HG03139 (cell line): ENCODE measurements around the gene CD40LG.

Experiments used
- ATAC-seq: cut with Tn5 transposase; IDR thresholded peaks from one replicate; pipeline ENCODE4 v1.9.1; 2021; ENCODE audit not compliant: unreplicated experiment

Gene CD40LG

GRCh38 chrX:136647677-136648360, at the start of gene CD40LG:
TSS of gene CD40LG (plus strand) at chrX:136648158. CDS start at chrX:136648249, 91 bp downstream.
- no peak for ATAC-seq

DNA sequence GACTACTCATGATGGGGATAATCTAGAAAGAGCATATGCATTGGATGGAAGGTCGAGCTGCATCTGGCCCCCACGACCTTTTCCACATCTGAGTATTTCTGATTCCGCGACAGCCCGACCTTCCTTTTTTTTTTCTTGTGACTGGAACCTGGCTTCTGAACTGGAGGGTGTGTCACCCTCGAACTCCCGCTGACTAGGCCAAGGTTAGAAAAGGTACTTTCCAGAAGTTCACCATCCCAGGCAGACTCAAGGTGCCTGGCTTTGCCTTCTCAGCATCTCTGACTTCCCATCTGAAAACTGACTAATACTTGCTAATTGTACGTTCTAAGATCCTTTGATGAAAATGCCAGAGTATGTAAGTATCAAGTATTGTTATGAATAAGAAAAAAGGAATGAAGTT, 49.3 kb upstream of the CD40LG start:
- ATAC-seq = no peak

DNA sequence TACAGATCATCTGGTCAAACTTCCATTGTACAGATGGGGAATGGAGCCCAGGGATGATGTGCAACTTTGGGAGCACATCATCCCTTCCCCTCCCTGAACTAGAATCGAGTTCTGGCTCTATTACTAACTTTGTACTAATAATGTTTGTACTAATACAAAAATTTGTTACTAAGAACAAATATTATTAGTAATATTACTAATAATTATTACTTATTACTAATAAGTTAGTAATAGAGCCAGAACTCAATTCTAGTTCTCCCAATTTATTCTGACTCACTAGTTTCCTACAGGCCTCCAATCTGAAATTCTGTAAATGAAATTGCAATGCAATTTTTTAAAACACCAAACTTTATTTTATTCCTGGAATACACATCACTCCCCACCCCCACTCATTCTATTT, 47.9 kb upstream of the CD40LG start:
- ATAC-seq = no peak

- ATAC-seq = no peak
Observed at GRCh38 chrX:136607236-136607635, 40.7 kb upstream of the CD40LG start.

DNA sequence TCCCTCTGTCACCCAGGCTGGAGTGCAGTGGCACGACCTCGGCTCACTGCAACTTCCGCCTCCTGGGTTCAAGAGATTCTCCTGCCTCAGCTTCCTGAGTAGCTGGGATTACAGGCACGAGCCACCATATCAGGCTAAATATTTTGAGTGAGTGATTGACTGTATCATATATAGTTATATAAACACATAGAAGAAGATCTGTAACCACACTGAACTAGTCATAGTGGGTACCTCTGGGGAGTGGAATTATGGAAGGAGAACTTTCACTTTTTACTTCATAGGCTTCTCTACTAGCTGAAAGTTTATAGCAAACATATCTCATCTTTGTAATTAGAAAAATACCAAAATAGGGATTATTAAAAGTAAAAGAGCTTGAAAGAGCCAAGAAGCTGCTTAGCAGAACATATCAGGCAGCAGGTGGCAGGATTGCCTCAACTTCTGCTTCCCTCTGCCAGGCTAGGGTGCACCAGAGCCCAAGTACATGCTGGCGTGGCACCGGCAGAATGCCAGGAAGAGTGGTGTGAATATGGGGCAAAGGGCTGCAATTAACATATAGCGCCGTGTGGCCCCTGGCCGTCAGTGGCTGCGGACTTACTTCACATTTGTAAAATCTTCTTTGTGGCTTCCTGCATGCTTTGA, 39.5 kb upstream of the CD40LG start:
- ATAC-seq = no peak

DNA sequence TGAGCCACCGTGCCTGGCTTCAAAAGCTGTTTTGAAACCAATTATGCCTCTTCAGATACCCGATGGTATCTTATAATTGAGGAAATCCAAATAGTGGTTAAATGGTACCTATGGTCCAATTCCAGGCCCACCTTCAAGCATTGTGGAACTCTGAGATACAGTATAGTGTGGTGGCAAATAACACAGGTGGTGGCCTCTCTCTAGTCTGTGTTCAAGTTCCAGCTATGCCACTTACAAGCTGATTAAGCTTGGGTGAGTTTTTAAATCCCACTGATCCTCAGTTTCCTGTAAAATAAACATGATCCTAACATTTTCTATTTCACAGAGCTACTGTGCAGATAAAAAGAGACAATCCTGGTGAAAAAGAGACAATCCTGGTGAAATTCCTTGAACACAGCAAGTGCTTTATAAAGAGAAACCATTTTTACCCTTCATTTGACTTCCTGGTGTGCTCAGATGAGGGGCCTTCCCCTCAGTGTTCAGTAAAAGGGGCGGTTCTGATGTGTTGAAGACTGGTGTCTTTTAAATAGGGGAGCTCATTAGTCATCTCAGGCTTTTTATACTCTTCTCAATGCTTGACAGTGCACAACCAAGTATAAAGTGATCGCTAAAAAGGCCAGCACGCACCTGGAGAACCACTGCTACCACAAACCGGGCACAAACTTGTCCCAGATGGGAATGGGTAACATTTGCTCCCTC, 30.8 kb upstream of the CD40LG start:
- ATAC-seq = no peak

GRCh38 chrX:136619899-136620505, 28.0 kb upstream of the CD40LG start:
- ATAC-seq = no peak

DNA sequence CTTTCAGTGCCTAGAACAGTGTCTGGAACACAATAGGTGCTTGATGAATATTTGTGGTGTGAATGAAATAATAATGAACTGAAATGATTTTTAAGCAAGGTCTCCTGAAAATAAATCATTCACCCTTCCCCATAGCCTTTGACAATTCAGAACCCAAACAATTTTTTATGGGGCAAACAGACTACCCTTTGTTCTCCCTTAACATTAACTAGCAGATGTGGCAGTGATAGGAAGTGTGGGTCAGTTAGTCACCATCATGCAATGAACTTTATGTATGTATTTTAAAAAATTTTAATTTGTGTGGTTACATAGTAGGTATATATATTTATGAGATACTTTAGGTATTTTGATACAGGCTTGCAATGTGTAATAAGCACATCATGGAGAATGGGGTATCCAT, 27.2 kb upstream of the CD40LG start:
- no peak for ATAC-seq

DNA sequence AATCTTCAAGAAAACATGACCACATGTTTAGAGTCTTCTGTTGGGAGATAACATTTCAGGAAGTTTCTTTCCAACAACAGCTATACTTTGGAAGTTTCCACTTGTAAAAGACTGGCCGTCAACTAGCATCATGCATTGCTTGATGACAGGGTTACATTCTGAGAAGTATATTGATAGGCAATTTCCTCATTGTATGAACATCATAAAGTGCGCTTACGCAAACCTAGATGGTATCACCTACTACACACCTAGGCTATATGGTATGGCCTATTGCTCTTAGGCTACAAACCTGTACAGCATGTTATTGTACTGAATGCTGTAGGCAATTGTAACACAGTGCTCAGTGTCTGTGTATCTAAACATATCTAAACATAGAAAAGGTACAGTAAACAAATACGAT, 25.4 kb upstream of the CD40LG start:
- no peak for ATAC-seq

- no peak for ATAC-seq
Observed at GRCh38 chrX:136623396-136623795, 24.6 kb upstream of the CD40LG start.

GRCh38 chrX:136625246-136625645, 22.7 kb upstream of the CD40LG start:
- ATAC-seq = no peak

DNA sequence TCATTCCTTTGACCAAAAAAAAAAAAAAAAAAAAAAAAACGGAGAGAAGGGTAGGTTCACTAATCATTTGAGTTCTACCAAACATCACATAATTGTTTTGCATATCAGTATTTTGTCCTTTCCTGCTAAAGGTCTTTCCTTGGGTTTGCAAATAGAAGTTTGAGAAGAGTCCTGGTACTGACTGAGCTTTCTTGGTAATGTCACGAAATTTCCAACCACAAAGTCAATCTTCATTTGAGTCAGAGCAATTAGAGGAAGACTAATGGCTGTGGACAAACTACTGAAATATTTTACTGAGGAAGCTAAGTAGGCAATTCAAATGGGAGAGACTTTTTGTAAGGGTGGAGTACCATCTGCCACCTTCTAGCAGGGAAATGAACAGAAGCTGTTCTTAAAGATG, 21.7 kb upstream of the CD40LG start:
- no peak for ATAC-seq

DNA sequence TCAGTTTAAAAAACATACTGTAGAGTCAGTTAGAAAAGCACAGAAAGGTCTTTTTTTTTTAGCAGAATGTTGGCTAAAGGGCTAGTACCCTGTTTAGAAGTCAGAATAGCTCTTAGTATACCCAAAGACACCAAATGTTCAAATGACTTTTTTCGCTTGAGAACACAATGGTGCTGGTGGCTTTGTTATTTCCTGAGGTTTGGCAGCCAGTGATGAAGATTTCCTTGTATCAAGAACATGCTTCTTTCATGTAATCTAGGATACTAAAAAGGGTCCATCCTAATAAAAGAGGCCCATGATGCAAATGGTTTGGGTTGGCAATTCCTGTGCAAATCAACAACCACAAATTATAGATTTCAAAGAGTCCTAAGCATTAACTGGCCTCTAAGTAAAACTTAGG, 21.1 kb upstream of the CD40LG start:
- ATAC-seq = no peak

DNA sequence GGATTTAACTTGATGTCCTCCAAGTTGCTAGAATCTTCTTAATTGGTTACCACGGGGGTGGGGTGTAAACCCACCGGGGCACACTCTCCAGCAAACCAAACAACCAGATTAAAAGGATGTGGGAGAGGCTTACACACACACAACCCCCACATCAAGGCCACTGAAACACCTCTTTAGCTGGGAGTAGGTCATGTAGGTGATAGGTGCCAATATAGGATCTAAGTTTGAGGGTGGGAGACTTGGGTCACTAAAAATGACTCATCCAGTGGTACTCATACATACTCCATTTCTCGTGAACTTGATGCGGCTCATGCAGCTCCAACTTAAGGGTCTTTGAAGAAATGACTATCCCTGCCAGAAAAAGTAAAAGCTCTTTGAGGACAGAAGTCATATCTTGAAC, 20.5 kb upstream of the CD40LG start:
- ATAC-seq = no peak

DNA sequence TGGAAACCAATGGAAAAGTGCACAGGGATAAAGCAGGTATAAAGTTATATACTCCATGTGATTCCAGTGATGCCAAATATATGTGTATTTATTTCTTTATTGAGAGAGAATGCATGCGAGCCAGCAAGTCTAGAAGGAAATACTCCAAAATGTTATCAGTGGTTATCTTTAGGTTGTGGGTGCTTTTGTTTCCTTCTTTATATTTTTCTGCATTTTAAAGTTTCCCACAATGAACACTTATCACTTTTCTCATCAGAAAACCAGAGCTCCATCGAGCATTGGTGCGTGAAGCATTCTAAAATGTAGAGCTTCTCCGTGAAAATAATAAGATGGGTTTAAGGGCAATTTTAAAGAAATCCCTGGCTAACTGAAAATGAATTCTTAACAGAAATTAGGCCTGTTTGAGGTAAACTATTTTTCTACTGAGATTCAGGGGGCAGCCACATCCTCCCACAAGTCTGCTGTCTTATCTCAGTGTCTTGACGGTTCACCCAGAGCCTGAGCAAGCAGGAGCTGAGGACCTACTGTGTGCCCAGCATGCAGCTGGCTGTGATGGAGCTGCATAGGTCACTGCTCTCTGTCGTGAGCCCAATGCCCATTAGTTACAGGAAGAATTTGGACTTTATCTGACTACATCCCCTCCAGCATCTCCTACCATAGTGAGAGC, 18.7 kb upstream of the CD40LG start:
- ATAC-seq = no peak

- no peak for ATAC-seq
Observed at GRCh38 chrX:136630881-136631280, 17.1 kb upstream of the CD40LG start.

DNA sequence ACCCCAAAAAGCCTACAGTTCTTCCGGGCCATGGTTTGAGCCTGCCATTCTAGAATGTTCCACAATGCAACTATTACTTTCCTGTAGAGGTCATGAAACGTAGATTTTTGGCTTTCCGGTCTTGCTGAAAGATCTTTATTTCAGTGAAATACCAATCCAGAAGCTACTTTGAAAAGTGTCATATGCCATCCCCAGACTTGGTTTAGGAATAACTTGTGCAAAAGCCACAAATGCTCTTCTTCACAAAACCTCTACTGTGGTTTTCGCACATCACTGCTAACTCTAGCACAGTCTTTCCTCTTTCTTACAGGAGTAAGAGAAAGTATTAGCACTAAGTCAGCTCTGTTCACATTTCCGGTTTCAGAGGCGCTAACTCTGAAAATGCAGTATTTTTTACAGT, 12.7 kb upstream of the CD40LG start:
- ATAC-seq = peak; percentile 67

- ATAC-seq = no peak
Observed at GRCh38 chrX:136636121-136636520, 11.8 kb upstream of the CD40LG start.

- ATAC-seq = no peak
Observed at GRCh38 chrX:136639506-136640176, 8.3 kb upstream of the CD40LG start.

DNA sequence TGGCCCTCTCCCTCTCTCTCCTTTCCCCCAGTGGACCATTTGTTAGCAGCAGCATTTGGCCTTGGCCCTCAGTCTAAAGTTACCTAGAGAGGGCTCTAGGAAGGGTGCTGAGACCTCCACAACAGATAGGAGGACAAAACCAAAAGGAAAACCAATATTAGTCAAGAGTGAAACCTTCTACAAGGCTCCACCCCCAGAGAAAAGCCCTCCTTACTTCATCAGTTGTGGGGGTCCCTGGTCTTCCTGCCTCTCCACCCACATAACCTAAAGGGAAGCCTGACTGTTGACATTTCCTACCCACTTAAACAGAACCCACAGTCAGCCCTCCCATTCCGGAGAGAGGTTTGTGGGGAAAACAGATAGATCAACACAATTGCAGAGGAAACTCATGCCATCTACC, 4.7 kb upstream of the CD40LG start:
- no peak for ATAC-seq
